Right renal cortex interstitium (tissue), 3 donors: ENCODE results near the gene PRKCA. TPM values are rescaled to one million over a fixed set of nuclear protein-coding genes. Genes with fewer than 3 reads are reported as not detected.

Experiments used
- DNase-seq, 3 donors: peaks; one replicate each; pipeline ENCODE4 v3.0.0-alpha.2; 2013; ENCODE audit warnings: low read depth in 3 of 3, low spot score in 2 of 3
- polyA plus RNA-seq, 3 donors: library from polyadenylated mRNA; unstranded; fragments of 120-200 nt; gene quantifications; one replicate each; pipeline ENCODE4 v1.2.1, GENCODE V29; 2013; ENCODE audit not compliant: insufficient read length in 3 of 3

The PRKCA gene
- polyA plus RNA-seq, 3 donors: 22.8 to 24.1 (median 23.8) TPM

DNA sequence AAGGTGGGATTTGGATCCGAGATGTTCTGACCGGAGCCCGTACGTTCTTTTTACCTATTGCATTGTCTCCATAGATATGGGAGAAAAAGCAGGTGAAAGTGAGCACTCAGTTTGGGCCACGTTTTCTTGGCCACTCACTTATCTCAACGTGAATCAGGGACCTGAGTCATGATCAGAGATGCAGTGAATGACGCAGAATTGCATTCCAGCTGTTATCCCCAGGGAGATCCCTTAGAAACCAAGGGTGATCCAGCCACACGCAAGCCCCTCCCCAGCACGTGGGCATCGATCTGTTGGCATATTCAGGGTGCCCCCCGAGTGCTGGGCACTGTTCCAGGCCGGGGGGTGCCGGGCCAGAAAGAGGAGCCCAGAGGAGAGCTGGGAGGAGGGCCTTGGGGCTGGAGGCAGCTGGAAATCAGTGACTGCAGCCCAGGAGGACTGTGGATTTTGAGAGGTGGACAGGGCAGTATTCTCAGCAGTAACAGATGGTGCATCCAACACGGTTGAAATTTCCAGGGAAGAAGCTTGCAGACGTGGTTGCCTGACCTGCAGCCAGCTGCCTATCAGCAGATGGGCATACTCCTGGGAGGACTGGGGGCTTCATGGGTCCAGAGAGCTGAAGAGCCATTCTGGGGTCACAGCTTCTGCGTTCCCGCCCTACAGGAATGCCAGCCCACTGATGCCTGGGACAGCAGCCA, 445.3 kb downstream of the PRKCA start:
- no peak for DNase-seq

DNA sequence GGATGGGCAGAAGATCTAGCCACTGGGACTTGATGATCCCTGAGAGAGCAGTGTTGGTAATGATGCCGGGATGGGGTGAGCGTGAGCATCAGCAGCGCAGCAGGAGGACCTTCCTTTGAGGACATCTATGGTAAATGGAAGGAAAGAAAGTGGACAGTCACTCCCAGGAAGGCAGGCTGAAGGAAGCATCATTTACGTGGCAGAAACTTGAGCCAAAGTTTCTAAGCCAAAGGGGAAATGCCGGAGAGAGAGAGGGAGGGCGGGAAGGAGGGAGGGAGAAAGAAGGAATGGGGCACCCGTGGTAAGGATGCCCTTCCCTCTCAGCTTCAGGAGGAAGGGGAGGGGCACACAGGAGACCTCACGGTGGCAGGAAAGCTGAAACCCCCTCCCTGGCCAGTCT, 446.2 kb downstream of the PRKCA start:
- no peak for DNase-seq

DNA sequence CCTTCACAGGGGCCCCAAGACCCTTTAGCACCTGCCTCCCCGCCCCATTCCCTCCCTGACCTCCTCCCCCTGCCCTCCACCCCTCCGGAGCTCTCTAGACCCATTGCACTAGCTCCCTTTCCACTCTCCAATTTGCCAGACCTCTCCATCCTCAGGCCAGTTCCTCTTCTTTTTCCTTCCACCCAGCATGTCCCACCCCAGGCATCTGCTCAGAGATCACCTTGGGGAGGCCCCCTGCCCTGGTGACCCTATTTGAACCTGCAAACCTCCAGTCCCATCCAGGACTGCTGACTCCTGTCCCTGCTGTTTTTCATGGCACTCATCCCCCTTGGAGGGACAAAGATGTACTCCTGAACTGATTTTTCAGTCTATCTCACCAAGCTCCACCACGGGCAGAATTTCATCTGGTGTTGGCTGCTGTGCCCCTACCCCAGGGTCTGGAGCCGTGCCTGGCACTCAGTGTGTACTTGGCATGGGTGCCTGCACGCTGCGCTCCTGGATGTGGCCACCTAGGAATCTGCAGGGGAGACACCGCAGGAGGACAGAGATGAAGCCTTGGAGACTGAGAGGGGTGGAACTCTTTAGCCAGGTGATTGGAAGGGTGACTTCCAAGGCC, 446.9 kb downstream of the PRKCA start:
- no peak for DNase-seq

DNA sequence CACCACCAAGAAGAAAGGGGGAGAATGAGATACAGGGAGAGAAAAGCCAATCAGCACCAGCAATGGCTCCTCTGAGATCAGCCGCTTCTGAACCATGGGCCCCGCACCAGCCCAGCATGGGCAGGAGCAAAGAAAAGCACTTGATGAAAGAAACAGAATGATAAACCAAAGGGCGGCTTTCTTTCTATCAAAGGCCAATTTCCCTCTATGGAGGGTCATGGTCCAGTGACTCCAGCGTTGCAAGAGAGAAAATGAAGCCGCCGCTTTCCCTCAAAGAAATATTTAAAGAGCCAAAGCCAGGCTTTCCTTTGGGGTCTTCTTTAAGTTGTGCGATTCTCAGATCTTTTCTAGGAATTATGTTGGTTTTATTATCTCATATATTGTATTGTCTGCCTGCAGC, 447.7 kb downstream of the PRKCA start:
- no peak for DNase-seq

DNA sequence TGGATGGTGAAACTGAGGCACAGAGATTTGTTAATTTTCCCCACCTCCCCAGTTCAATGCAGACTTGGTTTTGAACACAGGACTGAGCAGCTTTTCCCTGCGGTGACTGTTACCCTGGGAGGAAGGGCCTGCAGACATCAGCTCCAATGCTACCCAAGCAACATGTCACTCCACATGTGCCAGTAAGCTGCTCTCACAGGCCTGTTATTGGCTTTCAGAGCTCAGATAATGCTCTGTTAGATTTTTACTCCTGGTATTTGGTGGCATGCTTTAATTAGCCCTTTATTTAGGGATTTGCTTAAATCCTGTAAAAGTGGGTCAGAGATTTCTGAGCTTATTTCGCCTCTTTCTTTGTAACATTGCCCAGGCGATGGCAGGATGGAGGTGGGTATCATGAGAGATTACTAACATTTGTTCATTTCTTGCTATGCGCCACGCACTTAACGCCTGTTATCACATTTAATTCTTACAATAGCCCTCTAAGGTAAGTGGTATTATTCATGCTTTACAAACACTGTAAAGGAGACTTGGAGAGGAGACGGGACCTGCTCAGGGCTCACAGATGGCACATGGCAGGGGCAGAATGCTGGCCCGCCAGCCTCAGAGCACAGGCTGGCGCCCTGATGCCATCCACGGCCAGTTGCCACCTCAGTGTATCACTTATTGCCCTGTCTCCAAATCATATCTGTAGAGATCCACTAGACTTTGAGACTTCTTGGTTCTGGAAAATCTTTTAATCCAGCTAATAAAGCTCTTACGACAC, 448.5 kb downstream of the PRKCA start:
- no peak for DNase-seq

DNA sequence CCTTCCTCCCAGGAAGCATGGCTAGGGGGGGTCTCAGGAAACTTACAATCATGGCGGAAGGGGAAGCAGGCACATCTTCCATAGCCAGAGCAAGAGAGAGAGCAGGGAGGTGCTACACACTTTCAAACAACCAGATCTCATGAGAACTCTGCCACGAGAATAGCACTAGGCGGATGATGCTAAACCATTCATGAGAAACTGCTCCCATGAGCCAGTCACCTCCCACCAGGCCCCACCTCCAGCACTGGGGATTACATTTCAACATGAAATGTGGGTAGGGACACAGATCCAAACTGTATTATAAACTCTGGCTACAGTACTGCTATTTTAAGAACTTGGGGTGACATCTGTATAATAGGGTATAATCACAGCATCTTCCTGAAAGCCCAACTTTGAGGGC, 449.4 kb downstream of the PRKCA start:
- DNase-seq: no peak

DNA sequence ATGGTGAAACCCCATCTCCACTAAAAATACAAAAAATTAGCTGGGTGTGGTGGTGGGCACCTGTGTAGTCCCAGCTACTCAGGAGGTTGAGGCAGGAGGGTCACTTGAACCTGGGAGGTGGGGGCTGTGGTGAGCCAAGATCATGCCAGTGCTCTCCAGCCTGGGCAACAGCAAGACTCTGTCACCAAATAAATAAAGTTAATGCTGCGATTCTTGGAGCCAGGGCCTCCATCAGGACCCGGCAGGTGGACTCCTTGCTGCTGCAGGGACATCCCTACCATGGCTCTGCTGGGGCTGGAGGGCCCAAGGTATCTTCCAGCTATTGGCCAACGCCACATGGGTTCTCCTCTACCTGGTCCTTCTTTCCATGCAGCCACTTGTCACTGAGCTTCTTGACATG, 450.0 kb downstream of the PRKCA start:
- no peak for DNase-seq

DNA sequence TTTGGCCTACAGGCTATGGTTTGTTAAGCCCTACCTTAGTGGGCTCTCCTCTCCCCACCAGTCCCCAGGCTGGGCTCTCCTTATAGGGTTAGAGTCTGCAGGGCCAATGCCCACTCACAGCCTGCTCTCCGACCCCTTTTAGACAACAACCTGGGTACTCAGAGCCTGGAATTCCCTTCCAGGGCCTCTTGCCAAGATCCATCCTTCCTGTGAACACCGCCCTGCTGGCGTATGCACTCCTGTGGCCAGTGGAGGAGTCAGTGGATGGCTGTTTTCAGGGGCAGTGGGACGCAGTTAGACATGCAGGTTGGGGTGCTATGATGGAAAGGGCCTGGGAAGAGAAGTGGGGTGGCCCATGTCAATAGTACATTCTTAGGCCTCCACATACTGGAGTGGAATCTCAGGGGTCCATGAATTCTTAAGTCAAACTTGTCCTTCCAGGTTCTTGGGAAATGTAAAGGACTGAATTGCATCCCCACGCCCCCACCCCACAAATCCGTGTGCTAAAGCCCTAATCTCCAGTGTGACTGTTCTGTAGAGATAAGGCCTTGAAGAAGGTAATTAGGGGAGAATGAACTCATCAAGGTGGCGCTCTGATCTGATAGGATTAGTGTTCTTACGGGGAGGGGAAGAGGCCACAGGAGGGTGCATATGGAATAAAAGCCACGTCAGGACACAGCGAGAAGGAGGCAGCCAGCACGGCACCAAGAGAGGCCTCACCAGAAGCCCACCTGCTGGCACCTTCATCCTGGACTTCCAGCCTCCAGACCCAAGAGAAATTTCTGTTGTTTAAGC, 450.9 kb downstream of the PRKCA start:
- no peak for DNase-seq

DNA sequence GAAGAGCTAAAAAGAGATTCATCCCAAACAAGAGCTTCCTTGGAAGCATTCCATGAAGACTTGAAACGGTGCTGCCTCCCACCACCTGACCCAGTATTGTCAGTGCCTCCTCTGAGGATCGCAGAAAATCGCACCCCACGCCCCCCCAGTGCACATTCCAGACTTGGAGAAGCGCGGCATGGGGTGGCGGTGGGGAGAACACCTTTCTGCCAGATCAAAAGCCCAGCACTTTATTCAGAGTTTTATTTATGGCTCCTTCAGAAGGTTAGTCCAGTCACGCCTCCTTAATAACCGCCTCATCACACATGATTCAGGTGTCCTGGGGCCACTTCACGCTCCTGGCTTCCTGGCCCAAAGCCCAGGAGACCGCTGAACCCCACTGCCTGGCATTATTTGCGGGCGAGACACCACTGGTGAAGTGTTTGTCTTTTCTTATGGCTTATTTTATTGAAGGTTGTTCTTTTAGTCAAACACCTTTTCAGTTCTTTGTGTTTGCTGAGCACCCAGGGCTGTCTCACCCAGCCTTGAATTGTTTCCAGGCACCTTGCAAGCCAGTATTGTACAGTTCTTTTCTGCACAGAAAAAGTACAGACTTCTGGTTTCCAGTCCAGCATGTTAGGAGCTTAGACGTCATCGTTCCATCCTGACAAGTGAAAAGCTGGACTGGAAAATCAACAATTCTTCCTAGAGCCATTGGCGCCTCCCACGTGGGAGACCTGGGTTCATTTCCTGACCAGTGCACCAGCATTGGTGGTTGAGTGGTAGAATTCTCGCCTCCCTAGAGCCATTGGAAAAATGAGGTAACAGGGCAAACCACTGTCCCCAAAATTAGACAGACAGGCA, 452.9 kb downstream of the PRKCA start:
- DNase-seq: no peak

DNA sequence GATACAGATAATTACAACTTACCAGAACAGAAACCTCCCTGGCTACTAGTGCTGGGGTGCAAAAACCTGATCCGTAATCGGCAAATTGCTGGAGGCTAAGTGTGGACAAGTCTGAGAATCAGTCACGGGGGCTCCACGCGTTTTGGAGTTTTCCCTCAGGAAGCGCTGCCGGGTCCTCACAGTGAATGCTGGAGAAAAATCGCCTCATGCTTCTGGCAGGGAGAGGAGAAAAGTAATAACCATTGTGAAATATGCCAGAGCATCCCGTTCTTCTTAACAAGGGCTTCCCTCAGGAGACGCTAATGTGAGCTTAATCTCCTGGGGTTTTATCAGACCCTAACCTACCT, 453.5 kb downstream of the PRKCA start:
- no peak for DNase-seq

DNA sequence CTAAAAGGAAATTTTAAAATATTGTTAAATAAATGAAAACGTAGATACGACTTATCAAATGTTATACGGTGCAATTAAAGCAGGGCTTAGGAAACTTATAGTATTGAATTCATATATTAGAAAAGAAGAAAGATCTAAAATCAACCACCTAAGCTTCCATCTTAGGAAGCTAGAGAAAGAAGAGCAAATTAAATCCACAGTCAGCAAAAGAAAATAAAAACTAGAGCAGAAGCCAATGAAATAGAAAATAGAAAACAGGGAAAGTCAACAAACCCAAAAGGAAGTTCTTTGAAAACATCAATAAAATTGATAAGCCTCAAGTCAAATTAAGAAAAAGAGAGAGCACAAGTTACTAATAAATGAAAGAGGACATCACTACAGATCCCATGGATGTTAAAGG, 457.9 kb downstream of the PRKCA start:
- no peak for DNase-seq

DNA sequence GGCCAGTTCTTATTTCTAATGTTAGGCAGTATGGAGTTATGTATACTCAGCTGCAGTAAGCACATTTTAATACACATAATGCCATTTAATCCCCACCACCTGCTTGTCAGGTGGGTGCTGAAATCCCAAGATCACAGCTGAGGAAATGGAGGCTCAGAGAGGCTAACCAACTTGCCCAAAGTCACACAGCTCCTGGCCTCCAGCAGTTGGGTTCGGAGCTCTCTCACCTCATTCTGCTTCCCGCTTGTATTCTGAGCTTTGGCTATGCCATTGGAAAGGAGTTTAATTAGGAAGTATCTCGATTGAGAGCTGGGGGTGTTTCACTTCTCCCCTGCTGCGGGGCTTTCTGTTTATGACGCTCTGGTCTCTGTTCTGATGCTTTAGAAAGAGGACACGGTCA, 459.9 kb downstream of the PRKCA start:
- no peak for DNase-seq

DNA sequence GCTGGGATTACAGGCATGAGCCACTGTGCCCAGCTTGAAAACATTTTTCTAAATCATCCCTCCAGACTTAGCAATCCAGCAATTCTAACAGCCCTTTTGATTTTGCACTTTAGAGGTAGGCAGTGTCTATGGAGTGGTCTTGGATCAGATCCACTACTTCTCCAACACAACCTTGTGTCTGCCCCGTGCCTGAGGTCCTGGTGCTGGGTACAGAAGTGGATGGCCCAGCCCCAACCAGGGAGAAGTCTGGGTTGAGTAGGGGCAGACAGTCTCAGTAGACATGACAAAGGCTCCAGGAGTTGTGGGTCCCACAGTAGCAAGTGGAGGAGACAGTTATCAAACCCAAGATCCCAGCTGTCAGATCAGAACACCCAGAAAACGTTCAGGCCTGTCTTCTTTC, 460.6 kb downstream of the PRKCA start:
- no peak for DNase-seq

DNA sequence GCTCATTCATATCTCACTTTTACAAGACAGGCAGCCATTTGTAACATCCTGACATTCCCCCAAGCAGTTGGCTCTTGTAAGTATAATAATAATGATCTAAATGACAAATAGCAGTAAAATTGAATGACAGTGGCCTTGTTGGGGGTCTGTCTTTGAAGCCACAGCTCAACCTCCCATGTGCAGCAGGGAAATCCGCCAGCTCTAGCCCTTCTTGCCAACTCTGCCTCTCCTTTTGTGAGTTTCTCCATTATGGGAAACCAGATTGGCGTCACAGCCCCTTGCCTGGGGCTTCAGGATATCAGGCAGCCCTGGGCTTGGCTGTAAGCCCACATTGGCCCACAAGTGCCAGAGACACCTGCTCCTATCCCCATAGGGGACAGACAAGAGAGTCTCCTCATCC, 462.1 kb downstream of the PRKCA start:
- DNase-seq: no peak

DNA sequence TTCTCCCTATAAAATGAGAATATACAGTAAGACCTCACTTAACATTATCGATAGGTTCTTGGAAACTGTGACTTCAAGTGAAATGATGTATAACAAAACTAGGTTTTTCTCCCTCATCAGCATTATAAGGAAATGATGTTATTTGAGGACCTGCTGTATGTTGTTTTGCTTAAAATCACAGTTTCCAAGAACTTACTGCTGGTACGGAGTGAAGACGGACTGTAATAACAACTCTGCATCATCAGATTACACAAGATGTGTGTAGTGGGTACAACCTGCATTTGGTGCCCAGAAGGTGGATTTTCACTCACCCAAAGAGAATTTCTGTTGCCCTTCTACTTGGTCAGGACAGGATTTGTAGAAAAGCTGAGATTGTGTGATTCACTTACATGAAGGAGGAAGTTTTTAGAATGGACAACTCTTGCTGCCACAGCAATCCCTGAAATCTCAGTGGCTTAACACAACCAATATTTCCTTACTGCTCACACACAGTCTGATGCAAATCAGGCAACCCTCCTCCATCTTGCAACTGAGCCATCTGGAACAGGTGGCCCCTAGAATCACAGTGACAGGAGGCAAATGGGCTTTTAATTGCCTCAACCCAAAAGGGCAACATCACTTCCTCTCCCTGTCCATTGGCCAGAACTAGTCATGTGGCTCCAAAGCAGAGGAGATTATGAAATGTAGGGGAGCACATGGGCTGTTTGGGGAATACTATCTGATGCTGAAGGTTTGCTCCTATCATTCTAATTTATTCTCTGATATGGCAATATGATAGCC, 464.9 kb downstream of the PRKCA start:
- no peak for DNase-seq

DNA sequence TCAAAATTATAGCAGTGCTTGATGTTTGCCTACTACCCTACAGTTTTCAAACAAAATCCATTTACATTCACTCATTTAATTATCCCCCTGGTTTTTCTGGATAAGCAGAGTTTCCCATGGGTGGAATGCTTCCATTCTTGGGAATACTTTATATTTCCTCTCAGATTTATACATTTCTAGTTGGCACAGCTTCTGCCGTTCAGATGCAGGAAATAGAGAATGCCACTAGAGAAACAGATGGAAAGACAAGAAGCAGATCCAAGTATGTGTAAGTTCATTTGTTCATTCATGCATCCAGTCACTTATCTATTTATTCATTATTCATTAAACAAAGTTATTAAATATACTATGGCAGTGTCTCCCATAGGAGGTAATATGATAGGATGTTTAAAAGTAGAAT, 467.5 kb downstream of the PRKCA start:
- DNase-seq: no peak

DNA sequence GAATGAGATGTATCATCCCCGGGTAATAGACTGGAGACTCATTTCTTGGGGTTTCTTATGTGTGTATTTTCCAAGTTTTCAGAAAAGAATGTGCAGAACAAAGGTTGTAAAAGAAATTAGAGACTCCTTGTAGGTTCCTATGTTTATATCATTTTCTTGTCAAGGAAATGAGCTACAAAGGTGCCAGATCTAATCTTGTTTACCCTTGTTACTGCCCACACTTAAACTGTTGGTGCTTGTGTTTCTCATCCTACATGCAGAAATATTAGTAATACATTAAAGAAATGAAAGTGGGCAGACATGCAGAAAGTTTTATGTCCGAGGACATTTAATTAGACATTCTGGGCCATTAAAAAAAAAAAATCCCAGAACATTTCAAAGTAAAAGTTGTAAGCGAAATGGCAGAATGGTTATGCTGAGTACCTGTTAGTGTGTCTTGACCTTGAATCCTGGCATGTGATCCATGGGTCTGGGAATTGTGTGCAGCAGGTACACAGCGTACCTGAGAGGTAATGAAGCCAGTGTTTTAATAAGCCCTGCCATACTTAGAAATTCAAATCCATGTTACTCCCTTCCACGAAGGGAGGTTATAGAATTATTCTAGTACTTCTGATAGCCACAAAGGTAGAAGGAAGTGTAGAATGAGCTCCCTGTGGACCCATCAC, 469.9 kb downstream of the PRKCA start:
- no peak for DNase-seq

DNA sequence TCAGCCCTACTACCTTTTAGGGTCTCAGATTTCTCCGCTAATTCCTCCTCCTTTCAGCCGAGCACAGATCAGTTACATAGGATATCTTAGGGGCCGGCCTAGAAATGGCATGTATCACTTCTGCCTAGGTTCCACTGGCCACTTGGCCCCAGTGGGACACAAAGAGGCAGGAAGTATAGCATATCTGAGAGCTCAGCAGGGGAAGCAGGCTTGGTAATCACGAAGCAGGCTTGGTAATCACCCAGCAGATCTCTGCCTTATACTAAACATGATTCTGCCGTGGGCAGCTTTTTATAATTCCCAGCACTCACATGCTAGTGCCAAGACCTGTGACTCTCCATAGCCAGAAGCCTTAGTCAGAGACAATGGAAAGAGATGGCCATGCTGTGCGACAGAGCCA, 472.9 kb downstream of the PRKCA start:
- DNase-seq: no peak

DNA sequence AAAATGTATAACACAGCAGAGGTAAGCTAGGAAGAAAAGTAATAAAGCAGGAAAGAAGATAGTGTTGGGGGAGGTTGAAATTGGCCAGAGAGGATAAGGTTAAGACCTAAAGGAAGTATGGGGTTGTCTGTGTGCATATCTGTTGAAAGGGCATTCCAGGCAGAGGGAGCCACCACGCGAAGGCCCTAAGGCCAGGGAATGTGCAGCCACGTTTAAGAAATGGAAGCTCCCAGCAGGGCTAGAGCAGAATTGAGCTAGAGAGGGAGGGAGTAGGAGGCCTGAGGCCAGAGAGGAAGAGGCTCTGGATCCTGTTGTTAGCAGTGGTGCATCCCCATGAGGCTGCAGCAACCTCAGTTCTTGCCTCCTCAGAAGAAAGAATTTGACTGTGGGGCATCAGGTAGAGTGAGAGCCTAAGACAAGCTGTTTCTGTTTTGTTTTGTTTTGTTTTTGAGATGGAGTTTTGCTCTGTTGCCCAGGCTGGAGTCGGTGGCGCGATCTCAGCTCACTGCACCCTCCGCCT, 473.5 kb downstream of the PRKCA start:
- no peak for DNase-seq
